ENCODE results near the gene RNF212.

DNA sequence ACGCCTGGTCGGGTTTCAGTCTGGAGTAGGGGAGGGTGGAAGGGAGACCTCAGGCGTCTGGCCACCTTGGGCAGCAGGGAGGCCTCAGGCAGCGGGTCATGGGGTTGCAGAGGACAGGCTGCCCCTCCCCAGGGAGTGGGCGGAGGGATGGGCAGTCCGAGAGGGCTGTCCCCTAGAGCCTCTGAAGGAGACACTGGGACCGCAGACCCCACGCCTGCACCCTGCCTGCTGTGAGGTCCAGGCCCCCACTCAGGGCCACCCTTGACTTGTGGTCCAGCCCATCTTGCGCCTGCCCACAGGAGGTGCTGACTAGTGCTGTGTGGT lies 85.5 kb downstream of the RNF212 start:
- TF ChIP-seq CTCF (IDR thresholded peaks at IDR 0.05) (no peak), POLR2A (IDR thresholded peaks at IDR 0.05) (no peak)

All from uterus (tissue), 2 donors.